GM21717 (cell line): ENCODE measurements around the gene CCNI2.

ENCODE experiments used
- ATAC-seq: cut with Tn5 transposase; IDR thresholded peaks from one replicate; pipeline ENCODE4 v1.9.1; 2021; ENCODE audit warnings: mild to moderate bottlenecking, moderate library complexity; ENCODE audit not compliant: unreplicated experiment

CCNI2 gene

GRCh38 chr5:132749506-132749905 lies 2.3 kb downstream of the CCNI2 start:
- no peak for ATAC-seq

GRCh38 chr5:132750471-132751230 lies 3.4 kb downstream of the CCNI2 start:
- ATAC-seq: no peak

- ATAC-seq: peak; percentile 38
Observed at GRCh38 chr5:132751444-132751843, 4.2 kb downstream of the CCNI2 start.

GRCh38 chr5:132751971-132752580 lies 4.8 kb downstream of the CCNI2 start:
- ATAC-seq: no peak

- no peak for ATAC-seq
Observed at GRCh38 chr5:132752581-132753125, 5.4 kb downstream of the CCNI2 start.

- ATAC-seq: no peak
Observed at GRCh38 chr5:132753135-132753987, 6.1 kb downstream of the CCNI2 start.

- ATAC-seq: no peak
Observed at GRCh38 chr5:132754111-132754510, 6.9 kb downstream of the CCNI2 start.

- ATAC-seq: no peak
Observed at GRCh38 chr5:132754947-132755346, 7.7 kb downstream of the CCNI2 start.

- no peak for ATAC-seq
Observed at GRCh38 chr5:132756542-132756941, 9.3 kb downstream of the CCNI2 start.

GRCh38 chr5:132758451-132758850 lies 11.2 kb downstream of the CCNI2 start:
- ATAC-seq: no peak

- no peak for ATAC-seq
Observed at GRCh38 chr5:132759114-132760048, 12.2 kb downstream of the CCNI2 start.

GRCh38 chr5:132760049-132760420 lies 12.8 kb downstream of the CCNI2 start:
- no peak for ATAC-seq

GRCh38 chr5:132760601-132761317 lies 13.5 kb downstream of the CCNI2 start:
- ATAC-seq: no peak

GRCh38 chr5:132761321-132762240 lies 14.4 kb downstream of the CCNI2 start:
- ATAC-seq: no peak

GRCh38 chr5:132762246-132763000 lies 15.2 kb downstream of the CCNI2 start:
- no peak for ATAC-seq

- ATAC-seq: no peak
Observed at GRCh38 chr5:132763181-132764036, 16.2 kb downstream of the CCNI2 start.

GRCh38 chr5:132764051-132764450 lies 16.8 kb downstream of the CCNI2 start:
- no peak for ATAC-seq
